Measurements from ENCODE around the gene PRSS2. TPM values are rescaled to one million over a fixed set of nuclear protein-coding genes. Genes with fewer than 3 reads are reported as not detected.

The PRSS2 gene
- total RNA-seq, 2 donors from 2014 or later = 4.8 to 9.9 TPM

DNA sequence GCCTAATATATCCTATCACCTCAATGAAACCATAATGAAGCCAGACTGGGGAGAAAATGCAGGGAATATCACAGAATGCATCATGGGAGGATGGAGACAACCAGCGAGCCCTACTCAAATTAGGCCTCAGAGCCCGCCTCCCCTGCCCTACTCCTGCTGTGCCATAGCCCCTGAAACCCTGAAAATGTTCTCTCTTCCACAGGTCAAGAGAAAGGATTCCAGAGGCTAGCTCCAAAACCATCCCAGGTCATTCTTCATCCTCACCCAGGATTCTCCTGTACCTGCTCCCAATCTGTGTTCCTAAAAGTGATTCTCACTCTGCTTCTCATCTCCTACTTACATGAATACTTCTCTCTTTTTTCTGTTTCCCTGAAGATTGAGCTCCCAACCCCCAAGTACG, 31.5 kb downstream of the PRSS2 start:
- DNase-seq = no peak
- Histone ChIP-seq H3K4me1 (ENCODE audit: control insufficient read depth, insufficient read depth, low read length) (no peaks in the 10 kb centered on the region), H3K27me3 (ENCODE audit: control insufficient read depth, insufficient read depth, low read length, poor library complexity, severe bottlenecking) (peaks cover 43% of the 10 kb centered on the region), H3K9ac (ENCODE audit: extremely low read depth, low read length, poor library complexity, severe bottlenecking) (no peak overlapping the region), H3K27ac (ENCODE audit: low read depth, low read length) (no peak overlapping the region), H3K9me3 (ENCODE audit: control insufficient read depth, low read length) (no peaks in the 10 kb centered on the region), H3K36me3 (ENCODE audit: control insufficient read depth, insufficient read depth, low read length) (no peaks in the 10 kb centered on the region), H3K4me3 (ENCODE audit: low read length) (no peak overlapping the region)
- TF ChIP-seq, protein P1, sequence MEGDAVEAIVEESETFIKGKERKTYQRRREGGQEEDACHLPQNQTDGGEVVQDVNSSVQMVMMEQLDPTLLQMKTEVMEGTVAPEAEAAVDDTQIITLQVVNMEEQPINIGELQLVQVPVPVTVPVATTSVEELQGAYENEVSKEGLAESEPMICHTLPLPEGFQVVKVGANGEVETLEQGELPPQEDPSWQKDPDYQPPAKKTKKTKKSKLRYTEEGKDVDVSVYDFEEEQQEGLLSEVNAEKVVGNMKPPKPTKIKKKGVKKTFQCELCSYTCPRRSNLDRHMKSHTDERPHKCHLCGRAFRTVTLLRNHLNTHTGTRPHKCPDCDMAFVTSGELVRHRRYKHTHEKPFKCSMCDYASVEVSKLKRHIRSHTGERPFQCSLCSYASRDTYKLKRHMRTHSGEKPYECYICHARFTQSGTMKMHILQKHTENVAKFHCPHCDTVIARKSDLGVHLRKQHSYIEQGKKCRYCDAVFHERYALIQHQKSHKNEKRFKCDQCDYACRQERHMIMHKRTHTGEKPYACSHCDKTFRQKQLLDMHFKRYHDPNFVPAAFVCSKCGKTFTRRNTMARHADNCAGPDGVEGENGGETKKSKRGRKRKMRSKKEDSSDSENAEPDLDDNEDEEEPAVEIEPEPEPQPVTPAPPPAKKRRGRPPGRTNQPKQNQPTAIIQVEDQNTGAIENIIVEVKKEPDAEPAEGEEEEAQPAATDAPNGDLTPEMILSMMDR (conservative IDR thresholded peaks at IDR 0.05) = no peak
- Mint-ChIP-seq H3K27me3 (ENCODE audit: insufficient read depth) (peaks cover 91% of the 10 kb centered on the region), H3K27ac (no peak overlapping the region), H3K4me3 (no peak overlapping the region), H3K4me1 (peaks cover 7% of the 10 kb centered on the region), H3K9me3 (no peaks in the 10 kb centered on the region), H3K36me3 (ENCODE audit: low read depth) (no peaks in the 10 kb centered on the region)
- 87 to 100% methylated on average over 1 to 3 of the region's 3 CpGs for whole genome bisulfite sequencing, 2 experiments (ENCODE audit: insufficient coverage in 1 of 2, insufficient read length in 1 of 2)

GRCh38 chr7:142803901-142804300, 33.1 kb downstream of the PRSS2 start:
- WGBS, 2 experiments (ENCODE audit: insufficient coverage in 1 of 2, insufficient read length in 1 of 2) = 93 to 98% methylated on average over 4 of the region's 4 CpGs
- no peak for DNase-seq
- no peaks in the 10 kb centered on the region for H3K36me3 ChIP-seq (ENCODE audit: control insufficient read depth, insufficient read depth, low read length)
- no peak overlapping the region for H3K4me3 Mint-ChIP-seq
- no peak overlapping the region for H3K27ac Mint-ChIP-seq
- TF ChIP-seq, protein P1 (conservative IDR thresholded peaks at IDR 0.05) = no peak
- no peak overlapping the region for H3K27ac ChIP-seq (ENCODE audit: low read depth, low read length)
- H3K27me3 Mint-ChIP-seq (ENCODE audit: insufficient read depth) = peaks cover 86% of the 10 kb centered on the region
- H3K4me3 ChIP-seq (ENCODE audit: low read length) = no peak overlapping the region
- H3K4me1 Mint-ChIP-seq = peaks cover 4% of the 10 kb centered on the region
- H3K9ac ChIP-seq (ENCODE audit: extremely low read depth, low read length, poor library complexity, severe bottlenecking) = no peak overlapping the region
- no peaks in the 10 kb centered on the region for H3K9me3 ChIP-seq (ENCODE audit: control insufficient read depth, low read length)
- no peaks in the 10 kb centered on the region for H3K36me3 Mint-ChIP-seq (ENCODE audit: low read depth)
- H3K4me1 ChIP-seq (ENCODE audit: control insufficient read depth, insufficient read depth, low read length) = peaks cover 6% of the 10 kb centered on the region
- no peaks in the 10 kb centered on the region for H3K9me3 Mint-ChIP-seq
- peaks cover 27% of the 10 kb centered on the region for H3K27me3 ChIP-seq (ENCODE audit: control insufficient read depth, insufficient read depth, low read length, poor library complexity, severe bottlenecking)

DNA sequence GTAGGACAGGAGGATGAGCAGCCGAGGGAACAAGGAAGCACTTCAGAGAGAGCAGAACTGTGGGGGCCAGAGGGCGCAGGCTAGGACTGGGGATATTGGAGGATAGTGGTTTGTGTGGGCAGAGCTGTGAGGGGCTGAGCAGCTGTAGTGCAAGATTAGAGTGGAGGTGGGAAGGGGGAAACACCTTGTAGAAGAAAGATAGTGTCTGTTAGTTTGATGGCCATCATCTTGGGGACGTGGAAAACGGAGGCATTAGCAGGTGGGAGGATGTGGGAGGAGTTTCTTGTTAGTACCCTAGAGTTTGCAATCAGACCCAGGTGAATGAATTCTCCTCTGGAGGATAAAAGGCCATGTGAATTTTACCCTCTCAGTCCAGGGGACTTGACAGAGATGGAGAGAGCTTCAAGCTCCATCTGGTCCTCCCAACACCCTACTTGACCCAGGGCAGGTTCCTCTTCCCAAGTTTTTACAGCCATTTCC, 34.0 kb downstream of the PRSS2 start:
- Mint-ChIP-seq H3K36me3 (ENCODE audit: low read depth) (no peaks in the 10 kb centered on the region), H3K27me3 (ENCODE audit: insufficient read depth) (peaks cover 80% of the 10 kb centered on the region), H3K4me1 (peaks cover 4% of the 10 kb centered on the region), H3K27ac (no peak overlapping the region), H3K4me3 (no peak overlapping the region), H3K9me3 (no peaks in the 10 kb centered on the region)
- Histone ChIP-seq H3K27me3 (ENCODE audit: control insufficient read depth, insufficient read depth, low read length, poor library complexity, severe bottlenecking) (peaks cover 18% of the 10 kb centered on the region), H3K4me3 (ENCODE audit: low read length) (no peak overlapping the region), H3K27ac (ENCODE audit: low read depth, low read length) (no peak overlapping the region), H3K9me3 (ENCODE audit: control insufficient read depth, low read length) (no peaks in the 10 kb centered on the region), H3K36me3 (ENCODE audit: control insufficient read depth, insufficient read depth, low read length) (no peaks in the 10 kb centered on the region), H3K9ac (ENCODE audit: extremely low read depth, low read length, poor library complexity, severe bottlenecking) (no peak overlapping the region), H3K4me1 (ENCODE audit: control insufficient read depth, insufficient read depth, low read length) (peaks cover 6% of the 10 kb centered on the region)
- WGBS, 2 experiments (ENCODE audit: insufficient coverage in 1 of 2, insufficient read length in 1 of 2) = 78 to 83% methylated on average over 4 of the region's 4 CpGs
- peak; percentile 19 for DNase-seq
- TF ChIP-seq, protein P1 (conservative IDR thresholded peaks at IDR 0.05) = no peak
